ENCODE data around the gene AQP10. TPM values are rescaled to one million over a fixed set of nuclear protein-coding genes. Genes with fewer than 3 reads are reported as not detected.
A peak's percentile ranks its signal among the peaks of the same experiment; 100 is the strongest.

The AQP10 gene
- total and polyA plus RNA-seq, 10 of the 15 experiments (the other 5 are each of a cell fraction or from before 2014, with no cell fraction given): not detected

DNA sequence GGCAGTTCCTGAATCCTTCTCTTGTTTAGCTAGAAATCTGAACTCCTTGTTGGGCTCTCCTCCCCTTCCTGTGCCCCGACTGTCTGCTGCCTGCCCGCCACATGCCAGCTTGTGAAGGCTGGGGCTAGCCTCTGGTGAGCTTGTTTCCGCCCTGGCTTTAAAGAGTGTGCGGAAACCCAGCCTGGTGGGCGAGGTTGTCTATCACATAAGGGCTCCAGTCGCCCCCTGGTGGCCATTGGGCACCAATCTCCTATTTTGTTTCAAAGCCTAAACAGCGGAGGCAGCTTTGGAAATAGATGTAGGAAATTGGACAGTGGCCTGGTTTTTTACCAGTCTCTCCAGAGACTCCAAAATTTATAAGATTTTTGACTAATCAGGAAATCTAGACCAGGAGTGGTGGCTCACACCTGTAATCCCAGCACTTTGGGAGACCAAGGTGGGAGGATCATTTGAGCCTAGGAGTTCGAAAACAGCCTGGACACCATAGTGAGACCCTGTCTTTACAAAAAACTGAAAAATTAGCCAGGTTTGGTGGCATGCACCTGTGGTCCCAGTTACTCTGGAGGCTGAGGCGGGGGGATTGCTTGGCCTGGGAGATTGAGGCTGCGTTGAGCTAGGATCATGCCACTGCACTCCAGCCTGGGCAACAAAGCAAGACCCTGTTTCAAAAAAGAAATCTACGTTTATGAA is 14.3 kb downstream of the AQP10 start (continued):
- no peak for TF ChIP-seq ETV6 (conservative IDR thresholded peaks at IDR 0.05 in 1 of 2, IDR thresholded peaks at IDR 0.05 in 1 of 2; ENCODE audit: borderline replicate concordance in 1 of 2, low read depth in 1 of 2)
- no peak for TF ChIP-seq KDM1A (IDR thresholded peaks at IDR 0.05; ENCODE audit: borderline replicate concordance)
- no peak for TF ChIP-seq CBFB (IDR thresholded peaks at IDR 0.05; ENCODE audit: low read depth)
- TF ChIP-seq SMC3 (IDR thresholded peaks at IDR 0.05; ENCODE audit: borderline replicate concordance, low read length): peak; percentile 76; the same call in 1 of the 2 replicates
- TF ChIP-seq MYB (IDR thresholded peaks at IDR 0.05; ENCODE audit: borderline replicate concordance, low read depth, low read length): no peak
- no peak for TF ChIP-seq FOXM1 (IDR thresholded peaks at IDR 0.05; ENCODE audit: low read depth, low read length)
- TF ChIP-seq NFIC (IDR thresholded peaks at IDR 0.05; ENCODE audit: low read depth, low read length): no peak
- TF ChIP-seq, protein P1, sequence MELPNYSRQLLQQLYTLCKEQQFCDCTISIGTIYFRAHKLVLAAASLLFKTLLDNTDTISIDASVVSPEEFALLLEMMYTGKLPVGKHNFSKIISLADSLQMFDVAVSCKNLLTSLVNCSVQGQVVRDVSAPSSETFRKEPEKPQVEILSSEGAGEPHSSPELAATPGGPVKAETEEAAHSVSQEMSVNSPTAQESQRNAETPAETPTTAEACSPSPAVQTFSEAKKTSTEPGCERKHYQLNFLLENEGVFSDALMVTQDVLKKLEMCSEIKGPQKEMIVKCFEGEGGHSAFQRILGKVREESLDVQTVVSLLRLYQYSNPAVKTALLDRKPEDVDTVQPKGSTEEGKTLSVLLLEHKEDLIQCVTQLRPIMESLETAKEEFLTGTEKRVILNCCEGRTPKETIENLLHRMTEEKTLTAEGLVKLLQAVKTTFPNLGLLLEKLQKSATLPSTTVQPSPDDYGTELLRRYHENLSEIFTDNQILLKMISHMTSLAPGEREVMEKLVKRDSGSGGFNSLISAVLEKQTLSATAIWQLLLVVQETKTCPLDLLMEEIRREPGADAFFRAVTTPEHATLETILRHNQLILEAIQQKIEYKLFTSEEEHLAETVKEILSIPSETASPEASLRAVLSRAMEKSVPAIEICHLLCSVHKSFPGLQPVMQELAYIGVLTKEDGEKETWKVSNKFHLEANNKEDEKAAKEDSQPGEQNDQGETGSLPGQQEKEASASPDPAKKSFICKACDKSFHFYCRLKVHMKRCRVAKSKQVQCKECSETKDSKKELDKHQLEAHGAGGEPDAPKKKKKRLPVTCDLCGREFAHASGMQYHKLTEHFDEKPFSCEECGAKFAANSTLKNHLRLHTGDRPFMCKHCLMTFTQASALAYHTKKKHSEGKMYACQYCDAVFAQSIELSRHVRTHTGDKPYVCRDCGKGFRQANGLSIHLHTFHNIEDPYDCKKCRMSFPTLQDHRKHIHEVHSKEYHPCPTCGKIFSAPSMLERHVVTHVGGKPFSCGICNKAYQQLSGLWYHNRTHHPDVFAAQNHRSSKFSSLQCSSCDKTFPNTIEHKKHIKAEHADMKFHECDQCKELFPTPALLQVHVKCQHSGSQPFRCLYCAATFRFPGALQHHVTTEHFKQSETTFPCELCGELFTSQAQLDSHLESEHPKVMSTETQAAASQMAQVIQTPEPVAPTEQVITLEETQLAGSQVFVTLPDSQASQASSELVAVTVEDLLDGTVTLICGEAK (IDR thresholded peaks at IDR 0.05; ENCODE audit: borderline replicate concordance): no peak
- no peak for TF ChIP-seq IRF4 (IDR thresholded peaks at IDR 0.05; ENCODE audit: low read depth, low read length)
- no peak for TF ChIP-seq HDAC2 (IDR thresholded peaks at IDR 0.05)
- TF ChIP-seq, protein P2, sequence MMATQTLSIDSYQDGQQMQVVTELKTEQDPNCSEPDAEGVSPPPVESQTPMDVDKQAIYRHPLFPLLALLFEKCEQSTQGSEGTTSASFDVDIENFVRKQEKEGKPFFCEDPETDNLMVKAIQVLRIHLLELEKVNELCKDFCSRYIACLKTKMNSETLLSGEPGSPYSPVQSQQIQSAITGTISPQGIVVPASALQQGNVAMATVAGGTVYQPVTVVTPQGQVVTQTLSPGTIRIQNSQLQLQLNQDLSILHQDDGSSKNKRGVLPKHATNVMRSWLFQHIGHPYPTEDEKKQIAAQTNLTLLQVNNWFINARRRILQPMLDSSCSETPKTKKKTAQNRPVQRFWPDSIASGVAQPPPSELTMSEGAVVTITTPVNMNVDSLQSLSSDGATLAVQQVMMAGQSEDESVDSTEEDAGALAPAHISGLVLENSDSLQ (IDR thresholded peaks at IDR 0.05): peak; percentile 68; the same call in 1 of the 2 replicates
- TF ChIP-seq EGR1 (IDR thresholded peaks at IDR 0.05; ENCODE audit: borderline replicate concordance in 1 of 2, low read depth in 2 of 2, low read length in 2 of 2): peak in 1 of 2 experiments; percentile 48; a peak in 1 of 3 replicates
- TF ChIP-seq, protein P3, sequence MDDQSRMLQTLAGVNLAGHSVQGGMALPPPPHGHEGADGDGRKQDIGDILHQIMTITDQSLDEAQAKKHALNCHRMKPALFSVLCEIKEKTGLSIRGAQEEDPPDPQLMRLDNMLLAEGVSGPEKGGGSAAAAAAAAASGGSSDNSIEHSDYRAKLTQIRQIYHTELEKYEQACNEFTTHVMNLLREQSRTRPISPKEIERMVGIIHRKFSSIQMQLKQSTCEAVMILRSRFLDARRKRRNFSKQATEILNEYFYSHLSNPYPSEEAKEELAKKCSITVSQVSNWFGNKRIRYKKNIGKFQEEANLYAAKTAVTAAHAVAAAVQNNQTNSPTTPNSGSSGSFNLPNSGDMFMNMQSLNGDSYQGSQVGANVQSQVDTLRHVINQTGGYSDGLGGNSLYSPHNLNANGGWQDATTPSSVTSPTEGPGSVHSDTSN (IDR thresholded peaks at IDR 0.05; ENCODE audit: insufficient replicate concordance, low read depth, low read length): peak; percentile 62
- TF ChIP-seq, protein P4, sequence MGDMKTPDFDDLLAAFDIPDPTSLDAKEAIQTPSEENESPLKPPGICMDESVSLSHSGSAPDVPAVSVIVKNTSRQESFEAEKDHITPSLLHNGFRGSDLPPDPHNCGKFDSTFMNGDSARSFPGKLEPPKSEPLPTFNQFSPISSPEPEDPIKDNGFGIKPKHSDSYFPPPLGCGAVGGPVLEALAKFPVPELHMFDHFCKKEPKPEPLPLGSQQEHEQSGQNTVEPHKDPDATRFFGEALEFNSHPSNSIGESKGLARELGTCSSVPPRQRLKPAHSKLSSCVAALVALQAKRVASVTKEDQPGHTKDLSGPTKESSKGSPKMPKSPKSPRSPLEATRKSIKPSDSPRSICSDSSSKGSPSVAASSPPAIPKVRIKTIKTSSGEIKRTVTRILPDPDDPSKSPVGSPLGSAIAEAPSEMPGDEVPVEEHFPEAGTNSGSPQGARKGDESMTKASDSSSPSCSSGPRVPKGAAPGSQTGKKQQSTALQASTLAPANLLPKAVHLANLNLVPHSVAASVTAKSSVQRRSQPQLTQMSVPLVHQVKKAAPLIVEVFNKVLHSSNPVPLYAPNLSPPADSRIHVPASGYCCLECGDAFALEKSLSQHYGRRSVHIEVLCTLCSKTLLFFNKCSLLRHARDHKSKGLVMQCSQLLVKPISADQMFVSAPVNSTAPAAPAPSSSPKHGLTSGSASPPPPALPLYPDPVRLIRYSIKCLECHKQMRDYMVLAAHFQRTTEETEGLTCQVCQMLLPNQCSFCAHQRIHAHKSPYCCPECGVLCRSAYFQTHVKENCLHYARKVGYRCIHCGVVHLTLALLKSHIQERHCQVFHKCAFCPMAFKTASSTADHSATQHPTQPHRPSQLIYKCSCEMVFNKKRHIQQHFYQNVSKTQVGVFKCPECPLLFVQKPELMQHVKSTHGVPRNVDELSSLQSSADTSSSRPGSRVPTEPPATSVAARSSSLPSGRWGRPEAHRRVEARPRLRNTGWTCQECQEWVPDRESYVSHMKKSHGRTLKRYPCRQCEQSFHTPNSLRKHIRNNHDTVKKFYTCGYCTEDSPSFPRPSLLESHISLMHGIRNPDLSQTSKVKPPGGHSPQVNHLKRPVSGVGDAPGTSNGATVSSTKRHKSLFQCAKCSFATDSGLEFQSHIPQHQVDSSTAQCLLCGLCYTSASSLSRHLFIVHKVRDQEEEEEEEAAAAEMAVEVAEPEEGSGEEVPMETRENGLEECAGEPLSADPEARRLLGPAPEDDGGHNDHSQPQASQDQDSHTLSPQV (IDR thresholded peaks at IDR 0.05): no peak
- TF ChIP-seq DPF2 (IDR thresholded peaks at IDR 0.05): no peak
- peak; percentile 99 for TF ChIP-seq SRF (IDR thresholded peaks at IDR 0.05; ENCODE audit: low read depth in 2 of 2, low read length in 2 of 2)
- no peak for TF ChIP-seq POLR2AphosphoS5 (IDR thresholded peaks at IDR 0.05; ENCODE audit: low read length)
- TF ChIP-seq ZNF622 (IDR thresholded peaks at IDR 0.05): no peak

Measured in GM12878 (cell line).